Measurements from ENCODE around the gene GBE1.

GRCh38 chr3:81790117-81790516, 28.7 kb upstream of the GBE1 start:
- no peak for TF ChIP-seq CTCF (IDR thresholded peaks at IDR 0.05; ENCODE audit: insufficient read depth, low read length)
- TF ChIP-seq POLR2AphosphoS5 (IDR thresholded peaks at IDR 0.05; ENCODE audit: low read depth): no peak
- no peak for TF ChIP-seq SPI1 (IDR thresholded peaks at IDR 0.05; ENCODE audit: borderline replicate concordance, low read depth)
- TF ChIP-seq REST (IDR thresholded peaks at IDR 0.05; ENCODE audit: insufficient replicate concordance, low read depth): no peak
- TF ChIP-seq GABPA (IDR thresholded peaks at IDR 0.05; ENCODE audit: low read depth): no peak
